B cell (primary cell): ENCODE measurements around the gene HPS1. TPM values are rescaled to one million over a fixed set of nuclear protein-coding genes. Genes with fewer than 3 reads are reported as not detected.

Experiments
- ATAC-seq: fragments of 200-7000 bp; cut with Tn5 transposase; one replicate; pipeline ENCODE4 v1.10.0; 2021; ENCODE audit warnings: low read depth, mild to moderate bottlenecking, moderate number of reproducible peaks, moderate library complexity
- CTCF ChIA-PET: fragments of 350-600 bp; sonication (Branson Sonifier 250); formaldehyde crosslinking; loops from one replicate; lab custom pipeline; 2021; ENCODE audit warnings: antibody characterized with exemption, inconsistent platforms; lab: Charles Lee
- POLR2A ChIA-PET: fragments of 350-600 bp; sonication (Branson Sonifier 250); formaldehyde crosslinking; loops from one replicate; lab custom pipeline; 2021; ENCODE audit warnings: antibody characterized with exemption; lab: Charles Lee
- DNase-seq: peaks from one replicate; pipeline ENCODE4 v3.0.0; 2013
- H2AFZ ChIP-seq: 2 replicates; pipeline ENCODE4 v1.6.1; 2012; ENCODE audit warnings: mild to moderate bottlenecking, low read depth, low read length; ENCODE audit not compliant: insufficient read depth, poor library complexity, severe bottlenecking
- H3K27ac ChIP-seq, 2 donors: 1 replicate in 1 of 2; 2 replicates in 1 of 2; pipeline ENCODE4 v1.5.1; 2012 to 2013; ENCODE audit warnings: low read length in 2 of 2, mild to moderate bottlenecking in 2 of 2, moderate library complexity in 1 of 2
- H3K27me3 ChIP-seq, 4 experiments: fragments of 200-600 bp in 1 of 4; sonication (generic) in 1 of 4; replicated peaks in 1 of 4; 1 replicate in 2 of 4; 2 replicates in 2 of 4; pipeline versions ENCODE4 v1.6.1 to v1.7.0; 2013 to 2016; ENCODE audit warnings: low read length in 3 of 4, mild to moderate bottlenecking in 2 of 4, mixed read lengths in 1 of 4, moderate library complexity in 1 of 4; ENCODE audit not compliant: insufficient read depth in 4 of 4, control insufficient read depth in 3 of 4; ENCODE audit errors: control extremely low read depth in 1 of 4
- H3K36me3 ChIP-seq, 2 experiments: replicated peaks in 1 of 2; 1 replicate in 1 of 2; 2 replicates in 1 of 2; pipeline versions ENCODE4 v1.6.1 to v1.7.1; 2013; ENCODE audit warnings: low read length in 1 of 2; ENCODE audit not compliant: insufficient read depth in 2 of 2, control insufficient read depth in 1 of 2; ENCODE audit errors: control extremely low read depth in 1 of 2, extremely low read depth in 1 of 2
- H3K4me1 ChIP-seq, 2 donors: fragments of 200-600 bp in 1 of 2; sonication (generic) in 1 of 2; 1 replicate in 1 of 2; 2 replicates in 1 of 2; pipeline versions ENCODE4 v1.5.1 to v1.6.1; 2013 to 2017; ENCODE audit warnings: low read length in 2 of 2; ENCODE audit not compliant: control insufficient read depth in 2 of 2, insufficient read depth in 2 of 2
- H3K4me2 ChIP-seq: replicated peaks from 2 replicates; pipeline ENCODE3; 2012; ENCODE audit warnings: mild to moderate bottlenecking, low read depth, low read length; ENCODE audit not compliant: poor library complexity, severe bottlenecking
- H3K4me3 ChIP-seq, 5 experiments: fragments of 200-600 bp in 1 of 5; sonication (generic) in 1 of 5; 1 replicate in 3 of 5; 2 replicates in 2 of 5; pipeline versions ENCODE4 v1.5.1 to v1.7.0; 2011 to 2016; ENCODE audit warnings: low read length in 4 of 5, mild to moderate bottlenecking in 4 of 5, low read depth in 2 of 5, control low read depth in 1 of 5, moderate library complexity in 1 of 5; ENCODE audit not compliant: insufficient read depth in 1 of 5; ENCODE audit errors: control extremely low read depth in 1 of 5, extremely low read depth in 1 of 5
- H3K79me2 ChIP-seq: fragments of 200-600 bp; sonication (generic); one replicate; pipeline ENCODE4 v1.6.0; 2016; ENCODE audit warnings: low read length; ENCODE audit not compliant: control insufficient read depth, insufficient read depth
- H3K9ac ChIP-seq: fragments of 200-600 bp; sonication (generic); 2 replicates; pipeline ENCODE4 v1.6.1; 2017; ENCODE audit warnings: mild to moderate bottlenecking, low read length, moderate library complexity
- H3K9me3 ChIP-seq, 3 donors: one replicate each; pipeline versions ENCODE4 v1.6.1 to v1.7.1; 2013; ENCODE audit warnings: low read length in 2 of 3; ENCODE audit not compliant: control insufficient read depth in 2 of 3, insufficient read depth in 1 of 3; ENCODE audit errors: control extremely low read depth in 1 of 3
- H4K20me1 ChIP-seq: 2 replicates; pipeline ENCODE4 v1.6.0; 2012; ENCODE audit warnings: mild to moderate bottlenecking, low read length; ENCODE audit not compliant: insufficient read depth, control insufficient read depth, poor library complexity, severe bottlenecking
- H3K27ac Mint-ChIP-seq: one replicate; pipeline ENCODE4 v1.8.0; 2021; ENCODE audit warnings: mixed read lengths
- H3K27me3 Mint-ChIP-seq: one replicate; pipeline ENCODE4 v1.8.0; 2021; ENCODE audit warnings: mixed read lengths
- H3K4me1 Mint-ChIP-seq: one replicate; pipeline ENCODE4 v1.8.0; 2021; ENCODE audit warnings: mixed read lengths
- H3K4me3 Mint-ChIP-seq: one replicate; pipeline ENCODE4 v1.8.0; 2021; ENCODE audit warnings: mixed read lengths
- H3K9me3 Mint-ChIP-seq: one replicate; pipeline ENCODE4 v1.8.0; 2022; ENCODE audit warnings: mixed read lengths; ENCODE audit not compliant: insufficient read depth
- CTCF ChIP-seq: fragments of 200-600 bp; IDR thresholded peaks from one replicate; pipeline ENCODE4 v1.8.0; 2022; ENCODE audit warnings: antibody characterized with exemption, mild to moderate bottlenecking
- EZH2 ChIP-seq: IDR thresholded peaks from 2 replicates; pipeline ENCODE4 v1.6.1; 2012; ENCODE audit warnings: borderline replicate concordance, low read depth, mild to moderate bottlenecking, moderate library complexity, low read length; ENCODE audit not compliant: insufficient read depth, poor library complexity, severe bottlenecking
- WGBS: methylation state at CpG from one replicate; pipeline ENCODE4 v1.1.5; 2013; ENCODE audit warnings: missing lambda C conversion rate; ENCODE audit not compliant: insufficient coverage; 5-methylcytosine and 5-hydroxymethylcytosine counted together
- intact Hi-C: fragments of 100-400 bp; cut with micrococcal nuclease; formaldehyde crosslinking; loops from one replicate; pipeline ENCODE4 v1.10.0; 2022
- polyA plus RNA-seq: library from polyadenylated mRNA; depleted of rRNA; stranded (reverse); fragments of >200 nt; gene quantifications from 2 replicates; pipeline ENCODE4 v1.2.3, GENCODE V29; 2012
- total RNA-seq, 2 donors: library from RNA; stranded (reverse); fragments of 120-200 nt in 1 of 2; gene quantifications; 1 replicate in 1 of 2; 2 replicates in 1 of 2; pipeline versions ENCODE4 v1.2.3 to v1.2.4, GENCODE V29; 2013 to 2022

The HPS1 gene
- total and polyA plus RNA-seq, 2 donors (not counting 1 experiment from before 2014, with no cell fraction given) = 125 to 196 TPM

DNA sequence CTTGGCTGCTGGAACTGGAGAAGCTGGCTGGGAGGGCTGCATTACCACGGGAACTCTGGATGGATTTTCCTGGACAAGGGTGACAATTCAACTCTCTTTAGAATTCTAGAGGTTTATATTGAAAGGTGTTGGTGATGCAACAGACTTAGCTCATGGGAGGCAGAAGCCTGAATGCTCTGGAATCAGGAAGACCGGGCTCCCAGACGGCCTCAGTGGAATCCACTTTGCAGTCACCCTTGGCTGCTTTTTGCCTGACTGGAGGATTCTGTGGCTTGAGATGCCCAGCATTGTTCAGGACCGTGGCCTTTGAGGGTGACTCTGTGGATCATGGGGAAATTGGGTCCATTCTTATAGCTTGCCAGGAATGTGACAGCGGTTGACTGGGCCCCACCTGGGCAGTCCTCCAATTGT is 64.0 kb downstream of the HPS1 start:
- H3K9ac ChIP-seq = no peak overlapping the region
- no peaks in the 10 kb centered on the region for H3K4me1 Mint-ChIP-seq
- no peaks in the 10 kb centered on the region for H3K4me1 ChIP-seq
- ChIA-PET CTCF (no interaction called here), POLR2A (no interaction called here)
- H3K36me3 ChIP-seq = no peaks in the 10 kb centered on the region
- H3K9me3 ChIP-seq = peaks cover 0 to under 1% (median 0%) of the 10 kb centered on the region in 3 donors
- ATAC-seq = no peak
- no peak overlapping the region for H3K4me2 ChIP-seq
- no peak overlapping the region for H3K4me3 ChIP-seq
- H3K4me3 Mint-ChIP-seq = no peak overlapping the region
- peaks cover 3% of the 10 kb centered on the region for H3K9me3 Mint-ChIP-seq
- no peaks in the 10 kb centered on the region for H3K27me3 ChIP-seq
- intact Hi-C loops = no loop called here
- no peaks in the 10 kb centered on the region for H3K79me2 ChIP-seq
- H2AFZ ChIP-seq = no peak overlapping the region
- DNase-seq = no peak
- H3K27ac ChIP-seq = no peak overlapping the region
- H3K27ac Mint-ChIP-seq = no peak overlapping the region
- 91% methylated on average over 5 of the region's 5 CpGs for whole genome bisulfite sequencing
- TF ChIP-seq CTCF (no peak), EZH2 (no peak)
- no peaks in the 10 kb centered on the region for H3K27me3 Mint-ChIP-seq
- no peaks in the 10 kb centered on the region for H4K20me1 ChIP-seq

DNA sequence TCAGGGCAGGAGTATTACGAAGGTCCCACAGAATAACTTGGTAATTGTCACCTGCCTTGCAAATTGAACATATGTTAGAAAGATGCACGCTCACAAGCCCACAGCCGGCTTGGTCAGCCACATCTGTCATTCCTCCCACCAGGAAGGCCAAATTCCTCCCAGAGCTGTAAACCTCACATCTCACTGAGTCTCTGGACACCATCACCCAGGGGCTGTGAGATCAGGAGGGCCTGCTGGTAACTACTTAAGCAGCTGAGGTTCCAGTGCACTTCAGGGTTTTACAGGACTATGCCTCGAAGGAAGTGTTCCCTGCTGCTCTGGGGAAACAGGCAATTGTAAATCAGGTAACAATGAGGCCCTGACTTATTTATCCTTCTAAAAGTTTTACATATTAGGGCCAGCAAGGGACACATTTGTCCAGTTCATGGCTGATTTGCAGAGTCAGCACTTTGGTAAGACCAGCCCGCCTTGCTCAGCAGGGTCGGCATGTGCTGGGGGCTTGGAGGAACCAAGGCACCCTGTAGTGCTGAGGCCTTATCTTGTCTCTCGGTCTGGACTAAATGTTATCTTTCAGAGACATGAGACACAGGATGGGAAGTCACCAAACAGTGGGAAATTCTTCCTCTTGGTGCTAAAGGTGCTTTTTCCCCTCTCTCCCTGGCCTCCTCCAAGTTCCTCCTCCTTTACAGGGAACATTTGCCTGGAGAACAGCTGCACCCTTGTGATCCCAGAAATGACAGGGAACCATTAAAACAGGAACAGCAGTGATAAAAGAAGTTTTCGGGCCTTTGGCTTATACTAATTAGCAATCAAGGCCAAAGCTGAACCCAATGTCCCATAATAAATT is 66.0 kb downstream of the HPS1 start:
- intact Hi-C loops = no loop called here
- Histone ChIP-seq H2AFZ (no peak overlapping the region), H3K4me2 (no peak overlapping the region), H3K9ac (no peak overlapping the region), H3K4me1 (no peaks in the 10 kb centered on the region), H4K20me1 (no peaks in the 10 kb centered on the region), H3K4me3 (no peak overlapping the region), H3K36me3 (no peaks in the 10 kb centered on the region), H3K27me3 (no peaks in the 10 kb centered on the region), H3K79me2 (no peaks in the 10 kb centered on the region), H3K27ac (no peak overlapping the region), H3K9me3 (peaks cover 0 to 8% (median 2%) of the 10 kb centered on the region in 3 donors)
- Mint-ChIP-seq H3K9me3 (peaks cover 4% of the 10 kb centered on the region), H3K27ac (no peak overlapping the region), H3K4me1 (no peaks in the 10 kb centered on the region), H3K4me3 (no peak overlapping the region), H3K27me3 (peaks cover 2% of the 10 kb centered on the region)
- CTCF ChIA-PET = interaction anchor here (0.5 kb wide), 1 partner anchor 1179 kb away, joined by 4 read pairs; no protein-coding TSS in a partner anchor
- TF ChIP-seq CTCF (no peak), EZH2 (no peak)
- WGBS = 93% methylated on average over 7 of the region's 8 CpGs
- DNase-seq (no peak), ATAC-seq (no peak)
- POLR2A ChIA-PET = no interaction called here
